ENCODE measurements around the gene NT5C2. TPM values are rescaled to one million over a fixed set of nuclear protein-coding genes. Genes with fewer than 3 reads are reported as not detected.
"Not testable (repeated sequence)": the region's sequence is repeated elsewhere in the genome, so short reads cannot be mapped to it uniquely, and the experiment has no call there.

The NT5C2 gene
- total and polyA plus RNA-seq, 2 of the 4 experiments (the other 2 are of a cell fraction) = 60.0 to 65.1 TPM

DNA sequence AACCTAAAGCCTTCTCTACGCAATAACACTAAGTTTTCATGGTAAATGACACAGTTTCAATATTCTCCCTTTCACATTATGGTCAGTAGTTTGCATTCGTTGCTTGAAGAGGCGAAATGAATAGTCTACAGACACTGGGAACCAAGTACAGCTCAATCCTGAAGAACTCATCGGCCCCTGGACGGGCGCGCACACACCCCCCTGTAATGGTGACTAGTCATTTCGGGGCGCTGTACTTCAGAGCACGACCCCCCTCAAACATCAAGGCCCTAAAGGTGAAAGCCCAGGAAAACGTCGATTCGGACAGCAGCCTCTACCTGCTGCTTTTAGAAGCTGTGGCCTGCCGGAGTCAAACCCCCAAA lies 1.0 kb downstream of the NT5C2 start:
- CTCF ChIA-PET = interaction anchor here (0.6 to 2.4 kb wide), 4 partner anchors 46 to 485 kb away, joined by 3 to 6 read pairs (median 5); no protein-coding TSS in a partner anchor
- peak overlapping the region; percentile 64 for H3K4ac ChIP-seq (ENCODE audit: low read depth, low read length)
- BruUV-seq (replicated peaks) = no TSS peak
- peak overlapping the region; percentile 82 for H3K23ac ChIP-seq (ENCODE audit: low read depth, low read length)
- H3K27ac ChIP-seq (ENCODE audit: insufficient read depth, low read length) = peak overlapping the region; percentile 98
- WGBS, 2 experiments (ENCODE audit: extremely low coverage in 2 of 2, insufficient read length in 1 of 2) = 4% methylated on average over 5 of the region's 14 CpGs; no CpG with 5 or more reads in 1 of the 2 experiments
- no peak overlapping the region for H2BK20ac ChIP-seq (ENCODE audit: low read depth, low read length)
- H3K9me1 ChIP-seq (ENCODE audit: insufficient read depth, low read length) = peaks cover 13% of the 10 kb centered on the region
- no peak overlapping the region for H2AK5ac ChIP-seq (ENCODE audit: low read depth, low read length)
- in situ Hi-C loops (cut with MboI; ENCODE audit: low sequenced_read_pairs) (loop anchor here (5.0 kb wide), 1 partner anchor 40 kb away; no protein-coding TSS in a partner anchor), dilution Hi-C loops (cut with HindIII; ENCODE audit: low sequenced_read_pairs, unreplicated experiment) (no loop called here), intact Hi-C loops (cut with micrococcal nuclease) (loop anchor here (1.0 to 2.0 kb wide), 3 partner anchors 39 to 274 kb away; partner anchors contain the start of genes CNNM2 and RPEL1)
- peak overlapping the region; percentile 87 for H2BK5ac ChIP-seq (ENCODE audit: low read depth, low read length, poor library complexity, severe bottlenecking)
- peaks cover 35% of the 10 kb centered on the region; the same call in 1 of the 2 replicates for H4K20me1 ChIP-seq (ENCODE audit: insufficient read depth, low read length)
- peak overlapping the region; percentile 86 for H3K14ac ChIP-seq (replicated peaks; ENCODE audit: low read depth, low read length)
- no peaks in the 10 kb centered on the region for H3K36me3 ChIP-seq (ENCODE audit: control insufficient read depth, insufficient read depth, low read length)
- no peaks in the 10 kb centered on the region for H3K27me3 ChIP-seq (ENCODE audit: control insufficient read depth, insufficient read depth, low read length)
- no peak for ATAC-seq (ENCODE audit: low read depth)
- peak overlapping the region; percentile 51 to 73; a peak in 2 of 4 replicates for H4K8ac ChIP-seq (ENCODE audit: low read depth in 2 of 2, low read length in 2 of 2)
- peaks cover 12% of the 10 kb centered on the region for H3K4me1 ChIP-seq (ENCODE audit: control insufficient read depth, insufficient read depth, low read length)
- peak overlapping the region; percentile 10; the same call in 1 of the 2 replicates for H2BK120ac ChIP-seq (ENCODE audit: low read depth, low read length)
- H3K56ac ChIP-seq (ENCODE audit: extremely low read depth, insufficient read depth, low read length) = peak overlapping the region; percentile 86
- no peak overlapping the region; the same call in 2 of the 3 replicates for H2BK15ac ChIP-seq (ENCODE audit: low read depth, low read length)
- POLR2A ChIA-PET (ENCODE audit: unreplicated experiment) = interaction anchor here (0.6 to 1.3 kb wide), 4 partner anchors 39 to 263 kb away, joined by 3 to 5 read pairs (median 4); no protein-coding TSS in a partner anchor
- H3K9me3 ChIP-seq (ENCODE audit: control insufficient read depth, insufficient read depth, low read length) = no peaks in the 10 kb centered on the region
- H4K91ac ChIP-seq (ENCODE audit: insufficient read depth, low read depth, low read length) = peak overlapping the region; percentile 57
- TF ChIP-seq RCOR1 (IDR thresholded peaks at IDR 0.05; ENCODE audit: insufficient replicate concordance, low read length) (no peak), MXI1 (IDR thresholded peaks at IDR 0.05; ENCODE audit: borderline replicate concordance, low read depth, low read length) (no peak), FOS (IDR thresholded peaks at IDR 0.05; ENCODE audit: low read depth, low read length) (no peak), MAFK (IDR thresholded peaks at IDR 0.05; ENCODE audit: low read depth, low read length) (no peak), SMC3 (IDR thresholded peaks at IDR 0.05; ENCODE audit: low read depth, low read length) (no peak), MAZ (IDR thresholded peaks at IDR 0.05; ENCODE audit: borderline replicate concordance, low read depth, low read length) (no peak)
- H3K79me1 ChIP-seq (ENCODE audit: low read depth in 1 of 2, low read length in 2 of 2) = peaks cover 0 to 39% of the 10 kb centered on the region in 2 experiments; a peak in 2 of 4 replicates
- H3K18ac ChIP-seq (ENCODE audit: low read depth, low read length) = peak overlapping the region; percentile 54
- H3K4me2 ChIP-seq (ENCODE audit: low read depth, low read length) = peak overlapping the region; percentile 92
- H3K4me3 ChIP-seq (ENCODE audit: insufficient read depth, low read depth, low read length) = peak overlapping the region; percentile 92
- peak overlapping the region; percentile 96 for H3K9ac ChIP-seq (ENCODE audit: low read depth, low read length)
- H2AK9ac ChIP-seq (replicated peaks; ENCODE audit: low read depth, low read length, poor library complexity) = peak overlapping the region; percentile 93
- H2AFZ ChIP-seq (replicated peaks; ENCODE audit: low read length, poor library complexity) = peak overlapping the region; percentile 88
- DNase-seq = no peak
- peak overlapping the region; percentile 6; the same call in 1 of the 2 replicates for H4K5ac ChIP-seq (ENCODE audit: low read depth, low read length)

DNA sequence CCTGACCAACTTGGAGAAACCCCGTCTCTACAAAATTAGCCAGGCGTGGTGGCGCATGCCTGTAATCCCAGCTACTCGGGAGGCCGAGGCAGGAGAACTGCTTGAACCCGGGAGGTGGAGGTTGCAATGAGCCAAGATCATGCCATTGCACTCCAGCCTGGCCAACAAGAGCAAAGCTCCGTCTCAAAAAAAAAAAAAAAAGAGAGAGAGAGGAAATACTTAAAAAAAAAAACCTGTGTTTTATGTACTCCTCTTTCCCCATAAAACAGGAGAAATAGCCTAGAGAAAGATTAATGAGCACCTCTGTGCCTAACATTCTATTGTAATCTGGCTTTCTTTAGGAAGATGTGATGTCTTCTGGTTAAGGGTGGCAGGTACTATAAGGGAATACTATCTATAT lies 1.9 kb downstream of the NT5C2 start:
- H3K4me1 ChIP-seq (ENCODE audit: control insufficient read depth, insufficient read depth, low read length); H2AK5ac ChIP-seq (ENCODE audit: low read depth, low read length); DNase-seq; H3K27ac ChIP-seq (ENCODE audit: insufficient read depth, low read length); intact Hi-C loops (cut with micrococcal nuclease); H4K8ac ChIP-seq (ENCODE audit: low read depth in 2 of 2, low read length in 2 of 2); H3K36me3 ChIP-seq (ENCODE audit: control insufficient read depth, insufficient read depth, low read length); H3K9ac ChIP-seq (ENCODE audit: low read depth, low read length); ATAC-seq (ENCODE audit: low read depth); H3K4me3 ChIP-seq (ENCODE audit: insufficient read depth, low read depth, low read length); H2BK20ac ChIP-seq (ENCODE audit: low read depth, low read length); H4K91ac ChIP-seq (ENCODE audit: insufficient read depth, low read depth, low read length); H2BK120ac ChIP-seq (ENCODE audit: low read depth, low read length); H3K9me3 ChIP-seq (ENCODE audit: control insufficient read depth, insufficient read depth, low read length); H3K27me3 ChIP-seq (ENCODE audit: control insufficient read depth, insufficient read depth, low read length); H3K4ac ChIP-seq (ENCODE audit: low read depth, low read length); H3K23ac ChIP-seq (ENCODE audit: low read depth, low read length); H4K5ac ChIP-seq (ENCODE audit: low read depth, low read length); H3K56ac ChIP-seq (ENCODE audit: extremely low read depth, insufficient read depth, low read length); BruUV-seq (replicated peaks); H2AFZ ChIP-seq (replicated peaks; ENCODE audit: low read length, poor library complexity); H2AK9ac ChIP-seq (replicated peaks; ENCODE audit: low read depth, low read length, poor library complexity); H3K14ac ChIP-seq (replicated peaks; ENCODE audit: low read depth, low read length); H2BK5ac ChIP-seq (ENCODE audit: low read depth, low read length, poor library complexity, severe bottlenecking); dilution Hi-C loops (cut with HindIII; ENCODE audit: low sequenced_read_pairs, unreplicated experiment); H2BK15ac ChIP-seq (ENCODE audit: low read depth, low read length); H3K18ac ChIP-seq (ENCODE audit: low read depth, low read length): not testable (repeated sequence)
- H3K4me2 ChIP-seq (ENCODE audit: low read depth, low read length) = peak overlapping the region; percentile 92
- peaks cover 11% of the 10 kb centered on the region for H3K9me1 ChIP-seq (ENCODE audit: insufficient read depth, low read length)
- no CpG with 5 or more reads among the region's 7 CpGs for WGBS, 2 experiments (ENCODE audit: extremely low coverage in 2 of 2, insufficient read length in 1 of 2)
- H3K79me1 ChIP-seq (ENCODE audit: low read depth in 1 of 2, low read length in 2 of 2) = peaks cover 0 to 48% of the 10 kb centered on the region in 2 experiments; a peak in 2 of 4 replicates
- CTCF ChIA-PET = interaction anchor here (0.6 to 2.4 kb wide), 2 partner anchors 53 to 292 kb away, joined by 3 to 6 read pairs; no protein-coding TSS in a partner anchor
- peaks cover 44% of the 10 kb centered on the region; the same call in 1 of the 2 replicates for H4K20me1 ChIP-seq (ENCODE audit: insufficient read depth, low read length)
- POLR2A ChIA-PET (ENCODE audit: unreplicated experiment) = interaction anchor here (0.6 to 1.3 kb wide), 5 partner anchors 33 to 184 kb away, joined by 4 to 13 read pairs (median 9); no protein-coding TSS in a partner anchor
- in situ Hi-C loops (cut with MboI; ENCODE audit: low sequenced_read_pairs) = loop anchor here (5.0 kb wide), 1 partner anchor 41 kb away; no protein-coding TSS in a partner anchor

All from IMR-90 (cell line).